ENCODE results near the gene CACNA1C.

GRCh38 chr12:2431810-2432209 lies 379.0 kb downstream of the CACNA1C start:
- TF ChIP-seq CTCF (conservative IDR thresholded peaks at IDR 0.05 in 1 of 2, IDR thresholded peaks at IDR 0.05 in 1 of 2; ENCODE audit: extremely low read depth in 1 of 2, insufficient read depth in 1 of 2, low read depth in 1 of 2, low read length in 2 of 2), result no peak
- no peak for TF ChIP-seq EZH2 (IDR thresholded peaks at IDR 0.05; ENCODE audit: borderline replicate concordance, low read length)
